C4-2B (cell line): Measurements from ENCODE around the gene IQCK.

Source experiments
- CTCF ChIP-seq: fragments of 450-650 bp; conservative IDR thresholded peaks from 2 replicates; pipeline ENCODE4 v1.5.1; 2017; ENCODE audit warnings: mild to moderate bottlenecking
- ZFX ChIP-seq: fragments of 450-650 bp; IDR thresholded peaks from 2 replicates; pipeline ENCODE4 v1.6.1; 2017

GRCh38 chr16:19753815-19754643 lies 36.0 kb downstream of the IQCK start:
- TF ChIP-seq CTCF = no peak
- no peak for TF ChIP-seq ZFX
